HEK293 (cell line): Measurements from ENCODE around the gene NR2C2.

Experiments used
- CTCF ChIA-PET: fragments of 350-600 bp; formaldehyde crosslinking; extraction: SDS; loops from one replicate; lab custom pipeline; 2021; ENCODE audit warnings: antibody characterized with exemption; lab: Yijun Ruan, JAX
- POLR2A ChIA-PET: fragments of 300-600 bp; formaldehyde crosslinking; extraction: SDS; loops from one replicate; lab custom pipeline; 2020; ENCODE audit warnings: antibody characterized with exemption, inconsistent platforms; lab: Yijun Ruan, JAX
- H3K27ac ChIP-seq: fragments of 200-500 bp; sonication (Bioruptor generic); 2 replicates; pipeline ENCODE4 v1.5.1; 2014; ENCODE audit warnings: low read depth, low read length, control low read depth, inconsistent platforms; ENCODE audit errors: extremely low read depth
- H3K36me3 ChIP-seq, 2 experiments: fragments of 200-500 bp in 1 of 2; sonication (Bioruptor generic) in 1 of 2; 1 replicate in 1 of 2; 2 replicates in 1 of 2; pipeline ENCODE4 v1.5.1; 2014 to 2017; ENCODE audit warnings: inconsistent platforms in 2 of 2, low read length in 2 of 2; ENCODE audit not compliant: control insufficient read depth in 2 of 2, insufficient read depth in 1 of 2
- H3K4me1 ChIP-seq: fragments of 200-500 bp; sonication (Bioruptor generic); 2 replicates; pipeline ENCODE4 v1.5.1; 2014; ENCODE audit warnings: mild to moderate bottlenecking, low read length, inconsistent platforms; ENCODE audit not compliant: control insufficient read depth, insufficient read depth
- H3K4me3 ChIP-seq: 2 replicates; pipeline ENCODE4 v1.5.1; 2011; ENCODE audit warnings: low read depth, mild to moderate bottlenecking, control low read depth, low read length, moderate library complexity
- H3K9me3 ChIP-seq: fragments of 200-500 bp; sonication (Bioruptor generic); 2 replicates; pipeline ENCODE4 v1.5.1; 2014; ENCODE audit warnings: low read depth, low read length, inconsistent platforms; ENCODE audit not compliant: control insufficient read depth, insufficient read depth
- EGR2 ChIP-seq: fragments of 450-650 bp; formaldehyde crosslinking; IDR thresholded peaks from 2 replicates; pipeline ENCODE4 v1.5.1; 2016; ENCODE audit warnings: low read depth, missing biosample characterization, missing genetic modification characterization
- KLF8 ChIP-seq: fragments of 450-650 bp; formaldehyde crosslinking; IDR thresholded peaks from 2 replicates; pipeline ENCODE4 v1.5.1; 2016; ENCODE audit warnings: missing biosample characterization, missing genetic modification characterization
- MYNN ChIP-seq: fragments of 450-650 bp; formaldehyde crosslinking; IDR thresholded peaks from 2 replicates; pipeline ENCODE4 v1.5.1; 2016; ENCODE audit warnings: missing biosample characterization, missing genetic modification characterization, borderline replicate concordance
- MZF1 ChIP-seq: fragments of 450-650 bp; formaldehyde crosslinking; IDR thresholded peaks from 2 replicates; pipeline ENCODE4 v1.5.1; 2017; ENCODE audit warnings: missing biosample characterization, missing genetic modification characterization, borderline replicate concordance
- PRDM10 ChIP-seq: fragments of 450-650 bp; formaldehyde crosslinking; IDR thresholded peaks from 2 replicates; pipeline ENCODE4 v1.5.1; 2016; ENCODE audit warnings: missing biosample characterization, missing genetic modification characterization
- REST ChIP-seq: fragments of 450-650 bp; formaldehyde crosslinking; IDR thresholded peaks from 2 replicates; pipeline ENCODE4 v1.5.1; 2016; ENCODE audit warnings: missing biosample characterization, missing genetic modification characterization
- SCRT2 ChIP-seq: fragments of 450-650 bp; formaldehyde crosslinking; IDR thresholded peaks from 2 replicates; pipeline ENCODE4 v1.5.1; 2016; ENCODE audit warnings: missing biosample characterization, missing genetic modification characterization
- ZBTB20 ChIP-seq: fragments of 450-650 bp; formaldehyde crosslinking; IDR thresholded peaks from 2 replicates; pipeline ENCODE4 v1.5.1; 2016; ENCODE audit warnings: missing biosample characterization, missing genetic modification characterization
- ZBTB8A ChIP-seq: fragments of 450-650 bp; formaldehyde crosslinking; IDR thresholded peaks from 2 replicates; pipeline ENCODE4 v1.5.1; 2016; ENCODE audit warnings: missing biosample characterization, missing genetic modification characterization
- ZNF114 ChIP-seq: fragments of 450-650 bp; formaldehyde crosslinking; IDR thresholded peaks from 2 replicates; pipeline ENCODE4 v1.5.0; 2017; ENCODE audit warnings: missing biosample characterization, missing genetic modification characterization
- ZNF175 ChIP-seq: fragments of 450-650 bp; formaldehyde crosslinking; IDR thresholded peaks from 2 replicates; pipeline ENCODE4 v1.5.1; 2016; ENCODE audit warnings: missing biosample characterization, missing genetic modification characterization
- ZNF18 ChIP-seq: fragments of 450-650 bp; formaldehyde crosslinking; IDR thresholded peaks from 2 replicates; pipeline ENCODE4 v1.5.1; 2016; ENCODE audit warnings: missing biosample characterization, missing genetic modification characterization
- ZNF19 ChIP-seq: fragments of 450-650 bp; formaldehyde crosslinking; IDR thresholded peaks from 2 replicates; pipeline ENCODE4; 2016; ENCODE audit warnings: missing biosample characterization, missing genetic modification characterization, low read depth
- ZNF350 ChIP-seq: fragments of 450-650 bp; formaldehyde crosslinking; IDR thresholded peaks from 2 replicates; pipeline ENCODE4 v1.5.0; 2017; ENCODE audit warnings: missing biosample characterization, mild to moderate bottlenecking, missing genetic modification characterization
- ZNF366 ChIP-seq: fragments of 450-650 bp; formaldehyde crosslinking; conservative IDR thresholded peaks from 2 replicates; pipeline ENCODE4 v1.5.1; 2016; ENCODE audit warnings: missing biosample characterization, missing genetic modification characterization
- ZNF473 ChIP-seq: fragments of 450-650 bp; formaldehyde crosslinking; IDR thresholded peaks from 2 replicates; pipeline ENCODE4 v1.5.1; 2017; ENCODE audit warnings: missing biosample characterization, missing genetic modification characterization
- ZNF548 ChIP-seq: fragments of 450-650 bp; formaldehyde crosslinking; IDR thresholded peaks from 2 replicates; pipeline ENCODE4 v1.5.1; 2016; ENCODE audit warnings: missing biosample characterization, missing genetic modification characterization
- ZNF561 ChIP-seq: fragments of 450-650 bp; IDR thresholded peaks from 2 replicates; pipeline ENCODE4 v1.5.1; 2018; ENCODE audit warnings: missing biosample characterization, missing genetic modification characterization, borderline replicate concordance
- ZNF692 ChIP-seq: fragments of 450-650 bp; formaldehyde crosslinking; IDR thresholded peaks from 2 replicates; pipeline ENCODE4 v1.5.1; 2016; ENCODE audit warnings: missing biosample characterization, missing genetic modification characterization
- TF ChIP-seq, protein P1 (sequence below): fragments of 450-650 bp; formaldehyde crosslinking; IDR thresholded peaks from 2 replicates; pipeline ENCODE4 v1.5.1; 2016; ENCODE audit warnings: missing biosample characterization, missing genetic modification characterization
- TF ChIP-seq, protein P2 (sequence below): fragments of 450-650 bp; formaldehyde crosslinking; IDR thresholded peaks from 2 replicates; pipeline ENCODE4 v1.5.1; 2016; ENCODE audit warnings: missing biosample characterization, missing genetic modification characterization

Gene NR2C2

GRCh38 chr3:15017191-15017590 lies 69.8 kb downstream of the NR2C2 start (continued):
- TF ChIP-seq REST (tag by site-specific recombination) (no peak), PRDM10 (no peak), ZNF114 (no peak), ZBTB8A (tag by site-specific recombination) (no peak)
- TF ChIP-seq, protein P1, sequence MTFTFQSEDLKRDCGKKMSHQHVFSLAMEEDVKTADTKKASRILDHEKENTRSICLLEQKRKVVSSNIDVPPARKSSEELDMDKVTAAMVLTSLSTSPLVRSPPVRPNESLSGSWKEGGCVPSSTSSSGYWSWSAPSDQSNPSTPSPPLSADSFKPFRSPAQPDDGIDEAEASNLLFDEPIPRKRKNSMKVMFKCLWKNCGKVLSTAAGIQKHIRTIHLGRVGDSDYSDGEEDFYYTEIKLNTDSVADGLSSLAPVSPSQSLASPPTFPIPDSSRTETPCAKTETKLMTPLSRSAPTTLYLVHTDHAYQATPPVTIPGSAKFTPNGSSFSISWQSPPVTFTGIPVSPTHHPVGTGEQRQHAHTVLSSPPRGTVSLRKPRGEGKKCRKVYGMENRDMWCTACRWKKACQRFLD (tag by site-specific recombination): no peak

GRCh38 chr3:15023249-15023648 lies 75.9 kb downstream of the NR2C2 start:
- CTCF ChIA-PET: interaction anchor here (0.6 to 0.7 kb wide), 2 partner anchors 18 to 939 kb away, joined by 4 to 5 read pairs; no protein-coding TSS in a partner anchor
- Histone ChIP-seq H3K9me3 (no peaks in the 10 kb centered on the region), H3K27ac (no peak overlapping the region), H3K36me3 (peaks cover 47 to 86% of the 10 kb centered on the region in 2 experiments), H3K4me1 (no peaks in the 10 kb centered on the region), H3K4me3 (no peak overlapping the region)
- POLR2A ChIA-PET: no interaction called here
- TF ChIP-seq MYNN (tag by site-specific recombination): no peak
- TF ChIP-seq ZNF548: no peak
- TF ChIP-seq SCRT2: no peak
- no peak for TF ChIP-seq ZNF473 (tag by site-specific recombination)
- TF ChIP-seq, protein P2, sequence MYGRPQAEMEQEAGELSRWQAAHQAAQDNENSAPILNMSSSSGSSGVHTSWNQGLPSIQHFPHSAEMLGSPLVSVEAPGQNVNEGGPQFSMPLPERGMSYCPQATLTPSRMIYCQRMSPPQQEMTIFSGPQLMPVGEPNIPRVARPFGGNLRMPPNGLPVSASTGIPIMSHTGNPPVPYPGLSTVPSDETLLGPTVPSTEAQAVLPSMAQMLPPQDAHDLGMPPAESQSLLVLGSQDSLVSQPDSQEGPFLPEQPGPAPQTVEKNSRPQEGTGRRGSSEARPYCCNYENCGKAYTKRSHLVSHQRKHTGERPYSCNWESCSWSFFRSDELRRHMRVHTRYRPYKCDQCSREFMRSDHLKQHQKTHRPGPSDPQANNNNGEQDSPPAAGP (tag by site-specific recombination): no peak
- no peak for TF ChIP-seq EGR2 (tag by site-specific recombination)
- TF ChIP-seq ZNF366 (tag by site-specific recombination): no peak
- no peak for TF ChIP-seq ZNF175 (tag by site-specific recombination)
- no peak for TF ChIP-seq ZNF19 (tag by site-specific recombination)
- TF ChIP-seq ZNF18 (tag by site-specific recombination): no peak
- TF ChIP-seq KLF8: no peak
- TF ChIP-seq ZNF561: no peak
- TF ChIP-seq MZF1 (tag by site-specific recombination): no peak
- TF ChIP-seq ZBTB20: no peak
- no peak for TF ChIP-seq ZNF692 (tag by site-specific recombination)
- no peak for TF ChIP-seq ZNF350
